Cardiac septum (tissue), 1 donor: Measurements from ENCODE around the gene RETREG2. TPM values are rescaled to one million over a fixed set of nuclear protein-coding genes. Genes with fewer than 3 reads are reported as not detected.

ENCODE experiments used
- DNase-seq: peaks from one replicate; pipeline ENCODE4 v3.0.0-alpha.2; 2020; ENCODE audit warnings: low spot score
- intact Hi-C: fragments of 100-400 bp; cut with DNase I; formaldehyde crosslinking; loops from one replicate; pipeline ENCODE4 v1.14.0; 2022
- long read RNA-seq: library from polyadenylated mRNA; unstranded; transcript quantifications from one replicate; pipeline ENCODE4 v2.0.0, GENCODE V29; 2021
- total RNA-seq: library from RNA; stranded (reverse); fragmentation: NEBNext Ultra II Directional; extraction: Animal tissue kit (Norgen Biotek cat#: 25700); gene quantifications from one replicate; pipeline ENCODE4 v1.2.1, GENCODE V29; 2021
- donor health status: DM: no; HTN: no; CAD: no.

The RETREG2 gene, protein sequence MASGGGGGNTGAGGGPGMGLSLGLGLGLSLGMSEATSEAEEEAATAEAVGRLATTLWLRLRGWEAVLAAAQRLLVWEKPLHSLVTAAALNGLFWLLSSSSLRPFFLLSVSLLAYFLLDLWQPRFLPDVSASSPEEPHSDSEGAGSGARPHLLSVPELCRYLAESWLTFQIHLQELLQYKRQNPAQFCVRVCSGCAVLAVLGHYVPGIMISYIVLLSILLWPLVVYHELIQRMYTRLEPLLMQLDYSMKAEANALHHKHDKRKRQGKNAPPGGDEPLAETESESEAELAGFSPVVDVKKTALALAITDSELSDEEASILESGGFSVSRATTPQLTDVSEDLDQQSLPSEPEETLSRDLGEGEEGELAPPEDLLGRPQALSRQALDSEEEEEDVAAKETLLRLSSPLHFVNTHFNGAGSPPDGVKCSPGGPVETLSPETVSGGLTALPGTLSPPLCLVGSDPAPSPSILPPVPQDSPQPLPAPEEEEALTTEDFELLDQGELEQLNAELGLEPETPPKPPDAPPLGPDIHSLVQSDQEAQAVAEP
- 31.2 TPM for total RNA-seq
- long read RNA-seq, full-length matches to known transcripts, result 10 of 30 reads
- long read RNA-seq, partial matches to known transcripts, result 3 of 30 reads
- long read RNA-seq, other reads (novel, unspliced or antisense), result 17 of 30 reads

DNA sequence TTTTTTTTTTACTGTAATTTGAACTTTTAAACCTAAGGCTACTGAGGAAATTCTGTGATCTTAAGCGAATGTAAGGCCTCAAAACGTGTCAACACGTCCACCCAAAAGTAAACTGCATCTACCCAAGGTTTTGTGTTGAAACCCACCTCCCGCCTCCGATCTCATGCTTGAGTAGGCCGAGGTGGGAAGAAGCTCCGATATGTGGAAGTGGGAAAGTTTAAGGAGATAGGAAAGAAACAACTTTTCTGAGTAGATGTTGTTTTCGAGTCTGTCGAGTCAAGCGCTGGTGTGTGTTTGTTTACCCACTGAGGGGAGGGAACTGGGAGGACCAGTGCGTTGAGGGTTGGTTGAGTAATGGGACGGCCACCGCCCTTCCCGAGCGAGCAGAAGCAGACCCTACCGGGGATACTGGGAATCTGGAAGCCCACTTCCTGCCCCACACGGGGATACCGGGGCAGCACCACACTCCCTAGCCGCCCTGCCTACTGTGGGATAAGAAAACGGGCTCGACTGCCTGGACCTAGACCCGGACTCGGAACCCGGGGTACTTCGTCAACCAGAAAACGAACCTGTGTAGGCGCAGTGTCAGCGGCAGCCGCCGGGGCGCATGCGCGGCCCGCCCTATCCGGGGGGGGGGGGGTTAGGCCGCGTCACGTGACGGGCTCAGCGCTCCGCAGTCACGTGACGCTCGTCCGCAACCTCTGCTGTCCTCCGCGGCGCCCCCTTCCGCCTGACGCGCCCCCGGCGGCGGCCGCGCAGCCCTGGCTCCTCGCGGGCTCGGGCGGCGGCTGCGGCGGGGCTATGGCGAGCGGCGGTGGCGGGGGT, at the start of gene RETREG2:
RETREG2 (plus strand) TSS at position 724 of the 825 bp plus-strand sequence; CDS start at position 802, 78 bp downstream.
- intact Hi-C loops, result loop anchor here (1.0 to 5.0 kb wide), 5 partner anchors 17 to 210 kb away; partner anchors contain the start of genes ABCB6, DNAJB2, DNPEP and NHEJ1
- DNase-seq, result peak; percentile 92

DNA sequence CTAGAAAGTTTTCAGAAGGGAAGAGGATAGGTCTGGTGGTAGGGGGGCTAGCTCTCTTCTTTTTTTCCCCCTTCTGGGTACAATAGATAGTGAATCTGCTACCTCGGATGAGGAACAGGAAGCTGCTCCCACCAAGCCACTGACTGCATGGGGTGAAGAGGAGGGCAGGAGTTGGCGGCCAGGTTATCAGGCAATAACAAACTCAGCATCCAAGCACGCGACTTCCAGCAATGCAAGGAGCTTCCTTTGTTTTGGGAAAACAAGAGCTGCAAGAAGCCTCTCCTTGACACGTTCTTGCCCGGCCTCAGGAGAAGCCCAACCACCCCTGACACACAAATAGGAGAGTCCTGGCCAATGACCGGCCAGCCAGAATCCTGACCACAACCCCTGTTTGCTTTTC, 49.7 kb upstream of the RETREG2 start:
- intact Hi-C loops, result no loop called here
- DNase-seq, result no peak

GRCh38 chr2:219129589-219129988, 48.5 kb upstream of the RETREG2 start:
- no peak for DNase-seq
- intact Hi-C loops, result no loop called here

- intact Hi-C loops, result no loop called here
- no peak for DNase-seq
Measured at GRCh38 chr2:219131327-219131726, 46.7 kb upstream of the RETREG2 start.

GRCh38 chr2:219131744-219132143, 46.3 kb upstream of the RETREG2 start:
- intact Hi-C loops, result no loop called here
- no peak for DNase-seq

GRCh38 chr2:219133976-219134375, 44.1 kb upstream of the RETREG2 start:
- no peak for DNase-seq
- intact Hi-C loops, result no loop called here

DNA sequence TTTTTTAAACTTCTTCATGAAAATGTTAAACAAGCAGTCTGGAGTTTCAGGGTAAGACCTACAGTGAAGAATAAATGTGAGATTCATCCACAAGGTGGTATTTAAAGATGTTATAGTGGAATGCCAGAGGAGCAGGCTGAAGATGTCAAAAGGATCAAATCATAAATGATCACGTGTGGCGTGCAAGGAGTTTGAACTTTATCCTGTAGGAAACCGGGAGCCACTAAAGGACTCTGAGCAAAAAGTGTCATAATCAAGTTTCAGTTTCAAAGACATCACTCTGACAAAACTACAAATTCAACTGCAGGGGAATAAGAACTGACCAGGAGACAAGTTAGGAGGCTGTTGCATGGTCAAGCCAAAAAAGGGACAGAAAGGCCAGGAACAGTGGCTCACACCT, 37.4 kb upstream of the RETREG2 start:
- intact Hi-C loops, result no loop called here

DNA sequence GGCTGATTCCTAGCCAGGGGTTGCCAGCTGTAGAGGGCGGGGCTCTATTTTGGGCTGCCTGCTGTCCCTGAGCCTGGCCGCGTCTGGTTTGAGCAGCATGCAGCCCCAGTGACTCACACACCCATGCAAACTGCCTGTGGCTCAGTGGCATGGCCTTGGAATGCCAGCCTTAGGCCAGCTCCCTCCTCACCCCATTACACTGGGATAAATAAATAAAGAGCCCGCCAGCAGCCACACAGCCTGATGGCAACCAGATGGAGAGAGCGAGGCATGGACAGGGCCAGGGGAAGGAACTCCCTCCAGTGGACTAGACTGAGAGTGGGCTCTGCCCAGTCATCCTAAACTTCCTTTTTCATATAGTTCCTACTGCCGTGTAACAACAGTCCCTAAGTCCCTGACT, 35.7 kb upstream of the RETREG2 start:
- intact Hi-C loops, result no loop called here
- DNase-seq, result no peak

More for the DNA sequence above, 37.4 kb upstream of the RETREG2 start:
- DNase-seq, result no peak

GRCh38 chr2:219149667-219150066, 28.4 kb upstream of the RETREG2 start:
- DNase-seq, result no peak
- intact Hi-C loops, result no loop called here

DNA sequence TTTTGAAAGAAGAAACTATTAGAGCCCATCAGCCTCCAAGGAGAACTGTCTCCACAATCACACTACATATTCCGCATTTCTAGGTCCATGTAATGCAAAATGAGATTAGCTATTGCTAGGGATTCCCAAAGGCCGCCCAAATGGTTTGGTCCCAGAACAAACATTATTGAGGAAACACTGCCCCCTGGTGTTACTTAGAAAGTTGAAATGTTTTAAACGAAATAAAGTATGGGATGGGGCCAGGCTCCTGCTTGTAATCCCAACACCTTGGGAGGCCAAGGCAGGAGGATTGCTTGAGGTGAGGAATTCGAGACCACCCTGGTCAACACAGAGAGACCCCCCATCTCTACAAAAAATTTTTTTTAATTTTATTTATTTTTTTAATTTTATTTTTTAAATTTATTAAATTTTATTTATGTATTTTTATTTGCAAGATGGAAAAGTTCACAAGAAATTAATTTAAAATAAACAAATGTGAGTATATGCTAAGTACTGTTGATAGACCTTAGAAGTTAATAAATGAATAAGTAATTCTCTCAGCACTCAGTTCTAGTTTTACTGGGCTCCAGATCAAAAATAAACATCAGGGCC, 22.9 kb upstream of the RETREG2 start:
- intact Hi-C loops, result loop anchor here (1.0 kb wide), 2 partner anchors 97 to 126 kb away; no protein-coding TSS in a partner anchor
- DNase-seq, result no peak

GRCh38 chr2:219157396-219157795, 20.7 kb upstream of the RETREG2 start:
- intact Hi-C loops, result no loop called here
- no peak for DNase-seq

GRCh38 chr2:219158025-219158424, 20.1 kb upstream of the RETREG2 start:
- DNase-seq, result no peak

GRCh38 chr2:219158586-219158985, 19.5 kb upstream of the RETREG2 start:
- intact Hi-C loops, result no loop called here
- no peak for DNase-seq

More at GRCh38 chr2:219158025-219158424, 20.1 kb upstream of the RETREG2 start:
- intact Hi-C loops, result no loop called here

- intact Hi-C loops, result loop anchor here (1.0 kb wide), 3 partner anchors 18 to 136 kb away; partner anchors contain the start of gene ZFAND2B
- DNase-seq, result no peak
Measured at GRCh38 chr2:219159771-219160185, 18.3 kb upstream of the RETREG2 start.

DNA sequence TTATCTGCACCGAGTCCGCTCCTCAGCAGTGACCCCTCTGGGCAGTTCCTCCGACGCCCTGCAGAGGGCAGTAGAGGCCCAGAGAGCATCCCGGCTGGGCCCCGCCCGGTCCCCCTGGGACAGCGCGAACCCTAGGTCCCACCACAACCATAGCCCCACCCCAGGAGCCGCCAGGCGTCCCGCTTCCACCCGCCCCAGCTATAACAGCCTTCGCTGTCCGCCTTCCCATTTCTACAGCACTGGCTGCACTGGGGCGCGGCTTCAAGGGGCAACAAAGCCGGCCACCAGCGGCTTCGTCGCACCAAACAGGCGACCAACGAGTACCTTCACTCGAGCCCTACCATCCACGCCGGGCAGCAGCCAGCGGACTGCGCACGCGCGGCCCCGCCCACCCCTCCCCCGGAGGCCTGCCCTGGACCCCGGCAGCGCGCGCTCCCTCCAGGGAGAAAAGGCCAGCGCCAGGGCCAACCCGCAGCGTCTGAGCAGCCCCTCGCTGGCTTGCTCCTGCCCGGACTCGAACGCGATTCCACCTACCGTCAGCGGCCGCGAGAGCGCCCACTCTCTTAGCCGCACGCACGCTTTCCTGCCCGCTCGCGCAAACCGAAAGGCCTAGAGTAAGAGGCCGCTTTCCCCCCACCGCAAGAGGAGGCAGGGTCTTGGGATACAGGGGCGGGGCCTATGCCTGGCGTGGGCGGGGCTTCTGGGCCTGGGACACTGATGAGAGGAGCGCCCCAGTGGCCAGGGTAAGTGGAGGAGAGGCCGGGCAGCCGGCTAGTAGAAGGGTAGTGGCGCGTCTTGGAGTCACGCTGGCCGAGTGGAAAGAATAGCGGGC, 17.7 kb upstream of the RETREG2 start, which contains the start of gene NHEJ1:
NHEJ1 (minus strand) TSS at position 630 of the 832 bp plus-strand sequence. CDS start 2,453 bp downstream, outside the sequence.
- intact Hi-C loops, result loop anchor here (1.0 kb wide), 3 partner anchors 17 to 135 kb away; partner anchors contain the start of gene ZFAND2B
- DNase-seq, result peak; percentile 97

DNA sequence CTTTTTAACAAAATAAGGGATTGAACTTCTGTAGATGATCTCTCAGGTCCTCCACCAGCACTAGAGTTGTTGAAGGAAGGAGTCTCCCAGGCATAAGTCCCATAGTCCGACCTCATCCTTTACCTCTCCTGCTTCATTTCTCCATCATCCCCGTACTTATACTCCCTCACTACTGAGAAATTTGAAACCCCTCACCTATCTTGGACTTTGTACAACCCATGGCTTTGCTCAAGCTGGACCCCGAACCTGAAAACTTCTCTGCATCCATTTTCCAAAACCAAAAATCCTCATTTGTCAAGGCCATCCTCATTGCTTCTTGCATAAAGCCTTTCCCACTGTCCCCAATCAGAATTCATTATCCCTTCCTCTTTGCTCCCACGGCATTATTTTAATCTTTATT, 17.0 kb upstream of the RETREG2 start:
- intact Hi-C loops, result no loop called here

DNA sequence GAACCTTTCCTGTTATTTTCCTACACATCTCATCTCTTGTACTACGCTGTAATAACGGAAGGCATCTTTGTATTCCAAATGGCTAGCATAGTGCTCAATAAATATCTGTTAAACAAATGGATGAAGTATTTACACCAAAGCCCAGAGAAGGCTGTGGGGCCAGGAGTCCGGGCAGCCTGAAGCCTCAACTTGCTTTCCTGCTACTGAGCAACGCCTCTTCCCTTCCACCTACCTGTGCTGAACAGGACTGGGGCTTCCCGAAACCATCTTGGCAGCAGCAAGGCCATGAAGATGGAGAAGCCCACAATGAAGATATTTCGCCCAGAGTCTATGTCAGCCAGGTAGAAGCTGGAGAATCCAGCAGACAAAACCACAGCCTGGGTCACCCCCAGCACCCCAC, 14.9 kb upstream of the RETREG2 start:
- intact Hi-C loops, result no loop called here
- no peak for DNase-seq

More for the DNA sequence above, 17.0 kb upstream of the RETREG2 start:
- no peak for DNase-seq
